ENCODE measurements around the gene SPRYD3.

SPRYD3 gene

DNA sequence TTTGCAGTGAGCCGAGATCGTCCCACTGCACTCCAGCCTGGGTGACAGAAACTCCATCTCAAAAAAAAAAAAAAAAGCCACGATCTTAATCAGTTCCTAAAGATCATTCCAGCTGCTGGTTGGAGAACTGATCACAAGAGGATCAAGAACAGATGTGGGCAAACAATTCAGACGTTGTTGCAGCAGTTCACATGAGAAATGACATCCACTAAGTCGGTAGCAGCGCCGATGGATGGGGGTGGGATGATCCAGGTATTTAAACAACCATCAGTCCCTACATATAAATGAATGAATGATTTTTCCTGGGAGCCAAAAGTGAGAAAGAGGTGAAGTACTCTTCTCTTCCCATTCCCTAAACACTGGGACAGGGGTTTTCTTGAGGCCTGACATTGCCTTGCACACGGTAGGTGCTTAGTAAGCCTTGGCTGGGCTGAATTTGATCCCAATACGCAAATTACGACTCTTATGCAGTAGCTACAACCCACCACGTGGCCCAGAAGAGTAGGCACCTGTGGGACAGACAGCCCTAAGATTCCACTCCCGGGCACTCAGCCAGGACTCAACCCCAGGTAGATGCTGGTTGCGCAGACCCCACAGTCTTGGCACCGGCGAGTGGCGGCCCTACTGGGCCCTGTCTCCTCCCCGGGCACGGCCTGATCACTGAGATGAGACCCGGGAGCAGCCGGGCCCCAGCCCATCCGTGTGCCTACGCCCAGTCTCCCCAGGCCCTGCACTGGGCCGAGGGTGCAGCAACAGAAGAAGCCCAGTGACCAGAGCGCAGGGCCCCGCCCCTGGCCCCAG, 565 bp downstream of the SPRYD3 start:
- DNase-seq (ENCODE audit: low read depth in 2 of 2), result peak in 1 of 2 donors; percentile 33

DNA sequence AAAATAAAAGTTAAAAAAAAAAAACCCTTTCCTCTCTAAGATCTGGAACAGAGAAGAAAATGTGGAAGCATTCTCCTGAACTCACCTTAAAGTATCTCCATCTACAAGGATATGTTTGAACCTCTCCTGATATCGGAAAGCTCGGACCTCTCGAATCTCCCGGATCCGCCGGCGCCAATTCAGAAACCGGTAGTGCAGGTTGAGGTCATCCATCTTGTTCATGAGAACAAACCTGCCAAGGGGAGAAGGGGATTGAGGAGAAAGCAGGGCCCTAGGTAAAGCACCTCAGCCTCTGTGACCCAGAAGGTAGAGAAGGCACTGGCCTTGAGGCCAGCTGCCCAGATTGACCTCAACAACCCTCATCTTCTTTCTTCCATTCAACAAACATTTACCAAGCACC, 2.2 kb downstream of the SPRYD3 start:
- DNase-seq (ENCODE audit: low read depth in 2 of 2), result no peak

DNA sequence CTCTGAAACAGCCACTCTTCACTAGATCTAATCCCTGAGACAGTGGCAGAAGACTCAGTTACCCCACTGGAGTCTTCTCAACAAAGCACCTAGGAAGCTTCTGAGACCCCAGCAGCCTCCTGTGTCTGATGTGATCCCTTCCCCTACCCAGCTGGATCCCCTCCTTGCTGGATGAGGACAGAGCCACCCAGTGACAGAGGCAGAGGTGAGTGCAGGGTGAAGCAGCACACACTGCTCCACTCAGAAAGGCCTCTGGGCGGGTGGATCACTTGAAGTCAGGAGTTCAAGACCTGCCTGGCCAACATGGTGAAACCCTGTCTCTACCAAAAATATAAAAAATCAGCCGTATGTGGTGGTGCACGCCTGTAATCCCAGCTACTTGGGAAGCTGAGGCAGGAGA, 2.7 kb downstream of the SPRYD3 start:
- no peak for DNase-seq (ENCODE audit: low read depth in 2 of 2)

DNA sequence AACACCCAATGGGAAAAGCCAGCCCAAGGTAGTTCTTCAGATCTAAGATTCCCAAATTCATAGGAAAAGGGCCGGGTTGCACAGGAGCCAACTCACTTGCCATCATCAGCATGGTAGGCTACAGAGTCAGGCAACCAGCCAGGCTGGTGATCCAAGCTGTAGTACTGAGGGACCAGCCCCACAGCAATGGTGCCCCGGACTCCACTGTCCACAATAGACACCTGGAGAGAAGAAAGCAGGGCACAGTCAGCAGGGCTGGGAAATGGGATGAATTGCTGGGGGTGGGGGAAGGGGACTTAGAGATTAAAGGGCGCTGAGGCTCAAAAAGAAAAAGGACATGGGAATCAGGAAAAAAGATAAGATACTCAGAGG, 4.2 kb downstream of the SPRYD3 start:
- no peak for DNase-seq (ENCODE audit: low read depth in 2 of 2)

DNA sequence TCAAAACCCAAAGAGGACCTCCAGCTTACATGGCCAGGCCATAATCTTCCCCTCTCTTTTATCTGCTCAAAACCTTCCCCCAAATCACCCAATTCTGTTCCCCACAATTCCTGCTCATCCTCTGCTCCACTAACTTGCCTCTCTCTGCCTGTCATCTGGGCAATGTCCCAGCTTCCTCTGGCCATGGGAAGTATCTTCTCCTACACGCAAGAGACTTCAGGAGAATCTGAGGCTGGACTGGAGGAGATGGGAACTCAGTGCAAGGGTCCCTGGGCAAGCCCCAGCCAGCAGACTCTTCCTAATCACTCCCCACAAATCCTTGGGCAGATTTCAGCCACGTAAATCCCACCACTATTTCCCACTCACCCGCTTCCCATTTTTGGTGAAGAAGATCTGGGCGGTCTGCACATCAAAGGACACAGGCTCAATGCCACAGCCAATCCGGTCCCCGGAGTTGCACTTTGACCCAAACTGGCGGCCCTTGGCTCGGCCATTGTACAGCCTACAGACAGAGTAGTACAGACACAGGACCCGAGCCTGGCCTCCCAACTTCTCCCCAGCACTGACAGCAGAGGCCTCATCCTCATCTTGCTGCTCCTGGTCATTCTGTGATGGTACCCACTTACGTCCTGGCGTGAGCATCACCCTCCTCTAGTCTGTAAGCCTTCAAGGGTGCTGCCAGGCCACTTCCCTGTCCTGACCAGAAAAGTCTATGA, 4.7 kb downstream of the SPRYD3 start:
- no peak for DNase-seq (ENCODE audit: low read depth in 2 of 2)

DNA sequence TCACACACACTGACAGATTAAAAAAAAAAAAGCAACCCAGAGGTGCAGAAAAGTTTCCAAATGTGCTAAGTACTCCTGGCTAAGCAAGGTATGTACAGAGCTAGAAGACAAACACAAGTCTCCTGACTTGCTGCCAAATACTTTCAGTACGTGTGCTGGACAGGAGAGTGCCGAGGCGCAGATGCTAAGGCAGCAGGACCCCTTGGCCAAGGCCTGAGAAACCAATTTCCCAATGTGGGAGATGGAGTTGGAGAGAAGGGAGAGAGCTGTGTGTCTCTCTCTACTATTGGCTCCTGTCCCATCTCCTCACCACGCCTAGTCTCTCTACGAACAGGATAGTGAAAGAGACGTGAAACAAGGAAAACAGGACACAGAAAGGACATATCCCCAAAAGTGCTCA, 5.3 kb downstream of the SPRYD3 start:
- no peak for DNase-seq (ENCODE audit: low read depth in 2 of 2)

DNA sequence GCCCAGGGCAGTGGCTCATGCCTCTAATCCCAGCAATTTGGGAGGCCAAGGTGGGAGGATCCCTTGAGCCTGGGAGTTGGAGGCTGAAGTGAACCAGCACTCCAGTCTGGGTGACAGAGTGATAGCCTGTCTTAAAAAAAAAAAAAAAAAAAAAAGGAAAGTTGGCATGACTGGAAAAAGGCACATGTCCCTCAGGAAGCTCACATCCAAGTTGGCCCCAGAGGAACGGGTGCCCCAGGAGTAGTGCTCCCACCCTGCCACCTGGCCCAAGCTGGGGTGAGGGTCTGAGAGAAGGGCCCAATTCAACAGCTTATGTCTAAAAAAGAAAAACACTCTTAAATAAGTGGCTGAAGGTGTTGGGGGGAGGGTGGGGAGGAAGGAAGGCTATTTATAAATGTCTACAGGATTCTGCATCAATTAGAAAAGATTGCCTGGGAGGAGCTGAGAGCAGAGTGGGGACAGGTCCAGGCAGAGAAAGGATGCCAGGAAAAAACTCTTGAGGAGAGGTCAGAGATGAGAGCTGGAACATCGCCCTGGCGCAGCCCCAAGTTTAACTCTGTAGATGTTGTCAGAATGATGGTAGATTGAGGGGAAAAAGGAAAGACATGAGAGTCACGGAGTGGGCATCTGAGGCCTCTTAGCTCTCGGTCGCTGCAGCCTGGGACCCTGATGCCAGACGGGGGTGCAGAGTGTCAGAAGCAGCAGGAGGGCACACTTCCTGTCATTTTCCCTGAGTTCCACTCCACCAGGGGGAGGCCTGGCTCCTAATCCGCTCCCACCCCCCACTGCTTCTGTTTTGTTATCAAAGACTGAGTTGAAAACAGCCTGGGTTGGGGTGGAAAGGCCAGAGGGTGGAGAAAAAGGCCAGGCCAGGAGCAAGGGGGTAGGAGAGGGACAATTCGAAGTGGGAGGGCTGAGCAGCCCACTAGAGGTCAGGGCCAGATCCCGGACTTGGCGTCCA, 7.3 kb downstream of the SPRYD3 start:
- DNase-seq (ENCODE audit: low read depth in 2 of 2), result no peak

DNA sequence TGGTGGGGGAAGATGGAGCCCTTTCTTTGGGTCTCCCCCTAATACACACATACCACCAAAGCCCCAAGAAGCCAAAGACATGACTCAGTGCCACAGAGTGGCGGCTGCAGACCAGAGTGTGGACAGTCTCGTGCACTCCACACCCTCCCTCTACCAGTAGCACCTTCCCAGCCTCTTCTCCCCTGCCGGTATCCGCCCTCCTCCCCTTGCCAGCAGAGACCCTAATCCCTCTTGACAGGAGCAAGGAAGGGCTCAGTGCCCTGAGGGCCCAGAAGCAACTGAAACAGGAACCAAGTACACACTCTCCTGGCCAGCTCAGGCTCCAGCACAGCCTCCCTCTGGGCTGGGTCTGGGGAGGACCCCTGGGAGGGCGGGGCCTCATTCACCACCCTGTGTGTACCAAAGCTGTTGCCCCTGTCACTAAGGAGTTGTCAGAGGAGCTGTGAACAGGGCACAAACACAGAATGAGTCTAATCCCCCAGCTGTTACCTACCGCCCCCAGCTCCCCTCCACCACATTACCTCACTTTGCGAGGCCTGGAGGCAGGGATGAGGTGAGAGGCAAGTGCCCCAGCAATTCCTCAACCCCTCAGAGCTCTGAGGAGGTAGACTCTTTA, 8.2 kb downstream of the SPRYD3 start:
- no peak for DNase-seq (ENCODE audit: low read depth in 2 of 2)

DNA sequence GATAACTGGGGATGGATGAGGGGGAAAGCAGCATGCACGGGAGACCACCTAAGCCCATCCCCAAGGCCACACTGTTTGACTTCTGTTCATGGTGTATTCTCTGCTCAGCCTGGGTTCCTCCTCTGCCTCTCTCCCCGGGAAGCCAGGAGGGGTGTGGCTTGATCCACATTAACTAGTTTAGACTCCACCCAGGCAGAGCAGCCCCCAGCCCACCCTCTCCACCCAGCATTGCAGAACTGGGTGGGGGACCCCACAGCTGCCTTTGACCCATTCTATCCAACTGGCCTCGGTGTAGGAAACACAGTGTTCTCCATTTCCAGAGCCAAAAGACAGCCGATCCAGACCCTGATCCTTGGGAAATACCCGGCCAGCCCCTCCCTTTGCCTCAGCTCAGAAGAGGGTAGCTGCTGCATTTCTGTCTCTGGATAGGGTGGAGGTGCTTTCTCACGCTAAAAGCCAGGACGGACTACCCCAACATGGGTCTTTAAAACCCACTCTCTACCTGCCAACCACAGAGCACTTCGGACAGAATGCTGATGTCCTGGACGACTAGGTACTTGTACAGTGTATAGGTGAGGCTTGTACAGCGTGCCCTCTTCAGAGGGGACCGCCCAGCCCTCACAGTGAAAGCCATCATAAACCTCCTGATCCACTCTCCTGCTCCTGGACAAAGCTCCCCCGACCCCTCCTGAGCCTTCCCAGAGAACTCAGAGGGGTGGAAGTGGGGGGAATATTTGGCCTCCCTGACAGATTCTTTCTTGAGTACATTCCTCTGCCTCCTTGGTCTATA, 9.4 kb downstream of the SPRYD3 start:
- no peak for DNase-seq (ENCODE audit: low read depth in 2 of 2)

DNA sequence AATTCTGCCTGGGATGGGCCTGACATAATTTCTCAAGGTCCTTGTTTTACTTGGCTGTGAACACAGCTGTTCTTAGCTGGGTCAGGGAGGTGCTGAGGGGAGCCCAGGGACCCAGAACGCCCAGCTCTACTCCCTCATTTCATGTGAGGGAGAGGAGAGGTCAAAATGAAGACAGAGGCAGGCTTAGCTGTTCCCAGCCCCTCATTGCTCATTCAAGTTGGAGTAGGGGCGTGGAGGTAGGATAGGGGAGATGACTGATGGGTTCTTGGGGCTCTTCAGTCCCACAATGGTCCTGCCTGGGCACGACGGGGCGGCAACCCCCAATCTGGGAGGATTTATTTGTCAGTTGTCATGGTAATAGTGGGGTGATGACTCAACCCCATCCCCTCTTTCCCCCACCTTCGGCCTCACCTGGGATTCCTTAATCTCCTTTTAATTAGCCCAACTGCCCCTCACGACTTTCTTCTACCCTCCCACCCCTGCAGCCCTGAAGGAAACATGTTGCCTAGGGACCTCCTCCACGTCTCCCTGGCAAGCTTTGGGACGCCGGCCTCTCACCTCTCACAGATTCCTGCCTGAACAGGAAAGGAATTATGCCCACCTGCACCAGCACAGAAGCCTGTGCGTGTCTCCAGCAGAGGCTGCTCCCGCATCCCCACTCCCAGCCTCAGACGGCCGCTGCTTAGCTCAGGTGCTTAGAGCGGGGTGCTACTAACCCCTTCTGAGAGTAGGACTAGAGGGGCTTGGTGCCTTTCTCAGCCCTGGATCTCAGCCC, 10.2 kb downstream of the SPRYD3 start:
- no peak for DNase-seq (ENCODE audit: low read depth in 2 of 2)

DNA sequence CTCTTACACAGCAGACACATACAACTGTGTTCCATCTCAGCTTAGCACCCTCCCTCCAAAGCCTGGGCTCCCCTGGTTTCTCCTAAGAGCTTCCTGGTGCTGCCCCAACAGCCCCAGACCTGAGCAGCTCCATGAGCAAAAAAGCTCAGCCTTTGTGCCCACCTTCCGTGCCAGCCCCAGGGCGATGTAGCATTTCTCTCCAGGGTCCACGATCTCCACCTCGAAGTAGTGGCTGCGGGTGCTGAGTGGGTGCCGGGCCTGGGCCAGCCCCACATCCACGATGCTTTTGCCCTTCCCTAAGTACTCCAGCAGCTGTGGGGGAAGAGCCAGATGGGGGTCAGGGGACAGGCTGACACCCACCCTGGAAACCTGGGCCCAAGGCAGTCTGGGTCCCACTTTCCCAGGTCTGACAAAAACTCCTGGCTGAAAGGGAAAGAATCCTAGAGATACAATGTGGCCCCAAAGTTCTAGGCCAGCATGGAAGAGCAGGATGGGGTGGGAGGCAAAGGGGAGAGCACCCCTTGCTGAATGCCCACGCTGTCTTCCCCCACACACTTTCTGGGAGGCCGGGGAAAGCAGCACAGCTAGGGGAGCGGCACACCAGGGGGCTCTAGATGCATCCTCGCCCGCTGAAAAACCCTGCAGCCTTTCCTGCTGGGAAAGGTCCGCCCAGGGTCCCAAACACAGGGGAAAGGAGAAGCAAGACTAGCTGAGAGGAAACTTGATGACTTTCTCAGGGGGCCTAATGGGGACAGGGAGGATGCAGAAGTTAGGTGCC, 11.0 kb downstream of the SPRYD3 start:
- no peak for DNase-seq (ENCODE audit: low read depth in 2 of 2)

DNA sequence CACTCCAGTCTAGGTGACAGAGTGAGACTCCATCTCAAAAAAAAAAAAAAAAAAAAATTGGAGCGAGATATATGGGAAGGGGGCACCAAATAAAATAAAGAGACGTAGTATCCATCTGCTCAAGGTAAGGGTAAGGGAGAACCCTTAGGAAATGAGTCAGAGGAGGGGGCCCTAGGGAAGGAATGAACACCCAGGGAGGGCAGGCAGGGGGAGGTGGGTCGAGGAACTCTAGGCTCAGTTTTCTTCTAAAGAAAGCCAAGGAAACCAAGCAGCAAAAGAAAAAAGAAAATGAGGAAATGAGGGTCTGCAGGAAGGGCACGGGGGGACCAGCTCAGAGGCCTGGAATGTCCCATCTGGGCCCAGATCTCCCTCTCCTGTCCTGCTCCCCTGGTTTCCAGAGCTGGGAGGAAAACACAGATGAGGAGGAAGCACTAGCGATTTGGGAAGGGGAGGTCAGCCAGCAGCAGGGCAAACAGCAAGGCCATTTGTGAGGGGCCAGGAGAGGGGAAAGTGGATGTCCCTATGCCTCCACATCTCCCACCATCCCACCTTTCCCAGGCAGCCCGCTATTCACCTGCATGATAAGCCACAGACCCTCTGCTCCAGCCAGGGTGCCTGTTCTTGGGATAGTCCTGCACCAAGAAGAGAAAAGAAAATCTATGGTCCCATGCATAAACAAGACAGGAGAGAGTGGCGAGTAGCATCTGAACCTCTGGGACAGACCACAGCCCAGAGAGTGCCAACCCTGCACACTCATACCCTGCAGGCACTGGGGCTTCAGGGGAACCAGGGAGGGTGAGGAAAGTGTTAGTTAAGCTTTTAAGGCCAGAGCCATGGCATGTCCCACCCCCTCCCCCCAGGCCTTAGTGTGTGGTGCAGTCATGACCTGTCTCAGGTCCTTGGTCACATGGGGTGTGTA, 11.9 kb downstream of the SPRYD3 start:
- DNase-seq (ENCODE audit: low read depth in 2 of 2), result no peak

DNA sequence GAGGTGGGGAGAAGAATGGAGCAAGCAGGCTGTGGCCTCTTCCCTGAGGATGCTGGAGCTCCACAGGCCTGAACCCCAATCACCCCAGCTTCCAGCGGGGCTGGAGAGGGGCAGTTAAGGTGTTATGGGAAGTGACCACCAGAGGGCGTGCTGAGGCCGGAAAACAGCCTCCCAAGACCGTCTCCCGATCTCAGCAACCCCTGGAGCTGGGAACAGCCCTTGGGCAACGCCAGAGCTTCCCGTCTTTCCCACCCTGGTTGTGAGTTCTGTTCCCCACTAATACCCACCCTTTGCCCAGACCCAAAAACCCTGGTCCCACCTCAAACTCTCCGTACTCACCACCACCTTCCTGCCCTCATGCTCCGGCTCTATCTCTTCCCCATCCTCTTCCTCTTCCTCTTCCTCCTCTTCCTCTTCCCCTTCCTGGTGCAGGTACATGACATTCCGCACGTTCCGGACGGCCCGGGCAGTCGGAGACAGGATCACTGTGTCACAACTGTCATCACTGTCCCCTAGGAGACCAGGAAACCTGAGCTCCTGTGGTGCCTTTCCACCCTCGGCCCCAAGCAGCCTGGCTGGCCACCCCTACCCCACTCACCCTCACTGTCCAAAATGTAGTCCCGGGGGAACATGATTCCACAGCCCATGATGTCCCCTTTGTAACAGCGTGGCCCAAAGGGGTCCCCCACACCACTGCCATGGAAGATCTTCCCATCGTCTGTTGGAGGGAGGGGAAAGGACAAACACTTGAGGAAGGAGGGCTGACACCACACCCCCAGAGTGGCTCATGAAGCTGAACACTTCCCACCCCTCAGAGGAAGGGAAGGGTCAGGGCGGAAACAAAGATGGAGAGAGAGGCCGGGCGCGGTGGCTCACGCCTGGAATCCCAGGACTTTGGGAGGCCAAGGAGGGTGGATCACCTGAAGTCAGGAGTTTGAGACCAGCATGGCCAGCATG, 12.9 kb downstream of the SPRYD3 start:
- DNase-seq (ENCODE audit: low read depth in 2 of 2), result peak; percentile 26 to 42

DNA sequence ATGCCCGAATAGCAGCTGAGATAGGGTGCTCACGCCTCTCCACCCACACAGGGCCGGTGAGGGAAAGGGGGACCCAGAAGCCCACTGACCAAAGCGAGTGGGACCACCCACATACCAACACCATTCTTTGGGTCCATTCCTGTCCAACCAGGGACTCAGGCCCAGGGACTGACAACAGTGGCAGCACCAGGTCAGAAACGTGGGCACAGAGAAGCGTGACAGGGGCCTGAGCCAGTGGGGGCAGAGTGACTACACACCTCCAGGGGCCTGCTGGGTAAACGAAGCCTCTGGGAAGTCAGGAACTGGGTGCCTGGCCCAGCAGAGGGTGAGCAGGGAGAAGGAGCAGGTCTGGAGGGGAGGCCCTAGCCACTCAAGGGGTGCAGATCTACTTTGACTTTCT, 13.7 kb downstream of the SPRYD3 start:
- DNase-seq (ENCODE audit: low read depth in 2 of 2), result no peak

DNA sequence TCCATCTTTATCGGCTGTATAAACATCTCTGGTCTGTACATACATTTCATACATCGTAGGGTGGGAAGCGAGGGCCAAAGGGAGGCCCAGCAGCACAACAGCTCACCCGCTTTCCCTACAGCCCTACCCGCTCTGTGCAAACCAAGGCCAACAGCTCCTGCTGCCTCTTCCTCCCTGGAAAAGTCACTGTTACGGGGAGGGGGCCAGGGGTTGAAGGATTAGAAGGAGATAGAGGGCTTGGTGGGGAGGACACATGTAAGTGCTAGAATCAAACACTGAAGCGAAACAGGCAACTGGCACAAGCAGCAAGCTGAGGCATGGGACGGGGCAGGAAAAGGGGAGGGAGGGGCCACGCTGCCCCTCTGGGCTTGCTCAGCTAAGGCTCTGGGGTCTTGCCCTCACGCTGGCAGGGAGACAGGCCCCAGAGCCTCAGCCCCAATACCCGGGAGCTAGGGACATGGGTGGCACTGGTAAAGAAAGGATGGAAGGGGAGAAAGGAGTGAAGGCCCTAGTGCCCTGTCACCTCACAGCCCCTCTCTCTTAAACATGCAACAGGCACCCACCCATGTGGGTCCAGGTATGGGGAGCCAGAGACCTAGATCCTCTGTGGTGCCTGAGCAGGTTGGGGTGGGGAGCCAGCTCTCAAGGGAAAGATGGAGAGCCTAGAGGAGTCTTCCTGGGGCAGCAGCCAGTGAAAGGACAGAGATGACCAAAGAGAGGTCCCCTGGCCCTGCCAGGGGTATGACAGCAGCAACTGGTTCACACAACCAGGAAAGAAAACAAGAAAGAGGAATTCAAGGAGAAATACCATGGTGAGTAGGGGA, 14.4 kb downstream of the SPRYD3 start:
- DNase-seq (ENCODE audit: low read depth in 2 of 2), result no peak

All from stimulated activated CD8-positive, alpha-beta memory T cell treated with anti-CD3 and anti-CD28 coated beads, Interleukin-7, amount 100 ng/mL, for 4 hours (primary cell).